ENCODE data around the gene FBXW5. TPM values are rescaled to one million over a fixed set of nuclear protein-coding genes. Genes with fewer than 3 reads are reported as not detected.

The FBXW5 gene
- total and polyA plus RNA-seq, 4 donors = 56.6 to 118 (median 99.2) TPM

- no peaks in the 10 kb centered on the region for H3K9me3 ChIP-seq (ENCODE audit: control insufficient read depth in 4 of 4, insufficient read depth in 3 of 4, low read length in 3 of 4)
- no peak overlapping the region for H3K9ac ChIP-seq (ENCODE audit: insufficient read depth in 1 of 2, low read length in 2 of 2)
- no peak overlapping the region for H3K27ac ChIP-seq (ENCODE audit: low read depth in 1 of 2, low read length in 1 of 2)
- 92 to 95% methylated on average over 9 of the region's 9 CpGs for WGBS, 2 donors
- H3K4me1 ChIP-seq (ENCODE audit: control insufficient read depth in 5 of 5, insufficient read depth in 5 of 5, low read length in 5 of 5) = peaks cover 0 to 8% (median 3%) of the 10 kb centered on the region in 5 donors
- no peaks in the 10 kb centered on the region for H3K27me3 ChIP-seq (ENCODE audit: control insufficient read depth in 3 of 3, insufficient read depth in 3 of 3, low read length in 2 of 3)
- DNase-seq (no peak), ATAC-seq (ENCODE audit: insufficient read depth, low FRiP score) (no peak)
- H3K36me3 ChIP-seq (ENCODE audit: control insufficient read depth in 4 of 4, insufficient read depth in 4 of 4, low read length in 4 of 4) = no peaks in the 10 kb centered on the region
- TF ChIP-seq CTCF (IDR thresholded peaks at IDR 0.05; ENCODE audit: control extremely low read depth, extremely low read depth) = no peak
- H3K4me3 ChIP-seq = no peak overlapping the region
These were observed 17.6 kb upstream of the FBXW5 start for GRCh38 chr9:136962163-136962562.

GRCh38 chr9:136961279-136962065 lies 16.9 kb upstream of the FBXW5 start:
- H3K9ac ChIP-seq (ENCODE audit: insufficient read depth in 1 of 2, low read length in 2 of 2) = no peak overlapping the region
- WGBS, 2 donors = 83 to 86% methylated on average over 23 of the region's 23 CpGs
- ATAC-seq (ENCODE audit: insufficient read depth, low FRiP score) (no peak), DNase-seq (no peak)
- H3K27me3 ChIP-seq (ENCODE audit: control insufficient read depth in 3 of 3, insufficient read depth in 3 of 3, low read length in 2 of 3) = no peaks in the 10 kb centered on the region
- H3K36me3 ChIP-seq (ENCODE audit: control insufficient read depth in 4 of 4, insufficient read depth in 4 of 4, low read length in 4 of 4) = no peaks in the 10 kb centered on the region
- no peaks in the 10 kb centered on the region for H3K9me3 ChIP-seq (ENCODE audit: control insufficient read depth in 4 of 4, insufficient read depth in 3 of 4, low read length in 3 of 4)
- no peak overlapping the region for H3K4me3 ChIP-seq
- no peak for TF ChIP-seq CTCF (IDR thresholded peaks at IDR 0.05; ENCODE audit: control extremely low read depth, extremely low read depth)
- peaks cover 0 to 8% (median 3%) of the 10 kb centered on the region in 5 donors for H3K4me1 ChIP-seq (ENCODE audit: control insufficient read depth in 5 of 5, insufficient read depth in 5 of 5, low read length in 5 of 5)
- no peak overlapping the region for H3K27ac ChIP-seq (ENCODE audit: low read depth in 1 of 2, low read length in 1 of 2)

- DNase-seq (no peak), ATAC-seq (ENCODE audit: insufficient read depth, low FRiP score) (no peak)
- no peak overlapping the region for H3K4me3 ChIP-seq
- no peaks in the 10 kb centered on the region for H3K9me3 ChIP-seq (ENCODE audit: control insufficient read depth in 4 of 4, insufficient read depth in 3 of 4, low read length in 3 of 4)
- WGBS, 2 donors = 89 to 97% methylated on average over 15 of the region's 15 CpGs
- H3K27me3 ChIP-seq (ENCODE audit: control insufficient read depth in 3 of 3, insufficient read depth in 3 of 3, low read length in 2 of 3) = no peaks in the 10 kb centered on the region
- no peak overlapping the region for H3K9ac ChIP-seq (ENCODE audit: insufficient read depth in 1 of 2, low read length in 2 of 2)
- H3K27ac ChIP-seq (ENCODE audit: low read depth in 1 of 2, low read length in 1 of 2) = no peak overlapping the region
- no peak for TF ChIP-seq CTCF (IDR thresholded peaks at IDR 0.05; ENCODE audit: control extremely low read depth, extremely low read depth)
- H3K36me3 ChIP-seq (ENCODE audit: control insufficient read depth in 4 of 4, insufficient read depth in 4 of 4, low read length in 4 of 4) = no peaks in the 10 kb centered on the region
- H3K4me1 ChIP-seq (ENCODE audit: control insufficient read depth in 5 of 5, insufficient read depth in 5 of 5, low read length in 5 of 5) = peaks cover 0 to 8% (median 0%) of the 10 kb centered on the region in 5 donors
These were observed 16.4 kb upstream of the FBXW5 start for GRCh38 chr9:136960938-136961275.

Data from lung (tissue), 12 donors.